Measurements from ENCODE around the gene ZBED3. TPM values are rescaled to one million over a fixed set of nuclear protein-coding genes. Genes with fewer than 3 reads are reported as not detected.

ZBED3 gene, protein sequence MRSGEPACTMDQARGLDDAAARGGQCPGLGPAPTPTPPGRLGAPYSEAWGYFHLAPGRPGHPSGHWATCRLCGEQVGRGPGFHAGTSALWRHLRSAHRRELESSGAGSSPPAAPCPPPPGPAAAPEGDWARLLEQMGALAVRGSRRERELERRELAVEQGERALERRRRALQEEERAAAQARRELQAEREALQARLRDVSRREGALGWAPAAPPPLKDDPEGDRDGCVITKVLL
- 0.44 and 1.5 TPM in 2 replicates for total RNA-seq

DNA sequence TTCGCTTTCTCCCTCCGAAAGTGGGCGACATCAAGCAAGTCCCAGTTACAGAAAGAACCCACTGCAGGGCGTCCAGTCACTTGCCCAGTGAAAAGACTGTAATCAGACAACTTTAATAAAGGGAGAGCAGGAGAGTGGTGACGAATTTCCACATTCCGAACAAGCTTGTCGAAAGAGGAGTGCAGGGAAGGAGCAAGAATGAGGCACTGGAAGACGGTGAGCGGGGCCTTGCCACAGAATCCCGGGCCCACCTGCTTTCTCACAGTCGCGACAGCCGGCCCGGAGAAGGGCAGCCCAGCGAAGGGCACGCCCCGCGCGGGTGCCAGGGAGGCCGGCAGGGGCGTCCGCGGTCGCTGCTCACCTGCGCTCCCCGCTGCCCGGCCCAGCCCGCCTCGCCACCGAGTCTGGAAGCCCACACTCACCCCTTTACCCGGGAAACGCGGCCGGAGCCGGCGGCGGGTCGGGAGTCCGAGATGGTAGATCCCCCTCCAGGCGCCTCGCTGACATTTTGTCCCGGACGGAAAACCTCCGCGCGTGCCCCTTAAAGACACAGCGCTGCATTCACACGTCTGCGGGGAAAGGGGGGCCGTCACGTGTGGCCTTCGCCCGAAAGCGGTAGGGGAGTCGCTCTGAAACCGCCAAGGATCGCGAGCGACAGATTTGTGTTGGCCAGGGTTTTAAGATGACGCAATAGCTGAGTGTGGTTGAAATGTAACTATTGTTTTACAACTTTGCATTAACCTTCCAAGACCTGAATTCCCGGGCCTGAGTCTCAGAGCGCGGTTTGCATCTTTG lies at the start of gene ZBED3:
TSS of gene ZBED3 (minus strand) at position 597 of the 795 bp plus-strand sequence. CDS start 9,407 bp downstream, outside the sequence.

DNA sequence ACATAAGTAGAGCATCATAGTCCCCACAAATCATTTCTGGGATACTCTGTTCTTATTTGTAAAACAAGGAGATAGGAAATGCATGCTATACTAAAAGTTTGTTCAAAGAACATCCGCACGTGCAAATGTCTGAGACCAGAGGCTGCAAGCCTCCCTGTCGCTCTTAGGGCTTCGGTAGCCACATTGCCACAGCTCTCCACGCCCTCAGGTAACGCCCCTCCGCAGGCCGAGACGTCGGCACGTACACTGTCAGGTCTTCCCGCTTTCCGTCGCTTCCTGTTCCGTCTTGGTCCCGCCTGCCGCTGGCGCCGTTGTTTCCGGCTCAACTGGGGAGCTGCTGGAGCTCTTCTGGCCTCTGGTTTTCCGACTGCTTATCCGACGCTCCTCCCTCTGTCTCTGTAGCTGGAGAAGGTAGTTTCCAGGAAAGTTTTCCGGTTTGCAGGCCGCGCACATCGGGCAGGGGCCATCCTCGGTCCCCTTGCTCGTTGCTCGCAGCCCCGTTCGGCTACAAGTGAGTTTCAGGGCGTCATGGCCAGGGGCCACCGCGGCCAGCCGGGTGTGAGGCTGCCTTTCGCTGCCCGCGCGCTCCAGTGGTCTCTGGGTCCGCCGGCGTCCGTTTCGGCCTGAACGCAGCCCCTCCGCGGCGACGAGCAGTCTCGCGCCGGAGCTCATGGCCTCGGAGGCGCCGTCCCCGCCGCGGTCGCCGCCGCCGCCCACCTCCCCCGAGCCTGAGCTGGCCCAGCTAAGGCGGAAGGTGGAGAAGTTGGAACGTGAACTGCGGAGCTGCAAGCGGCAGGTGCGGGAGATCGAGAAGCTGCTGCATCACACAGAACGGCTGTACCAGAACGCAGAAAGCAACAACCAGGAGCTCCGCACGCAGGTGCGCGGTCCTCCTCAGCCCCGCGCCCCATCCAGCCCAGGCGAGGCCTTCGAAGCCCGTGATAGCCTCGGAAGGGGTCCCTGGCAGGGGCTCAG lies 56.7 kb downstream of the ZBED3 start, which contains the start of gene AGGF1:
TSS of gene AGGF1 (plus strand) at position 308 of the 975 bp plus-strand sequence. CDS start at position 671, 363 bp downstream.

Other genes starting within 250 kb of the ZBED3 start
- gene S100Z, start 237.3 kb downstream of the ZBED3 start, total RNA-seq = not detected in 2 replicates
- 0.25 TPM in 1 of 2 replicates, not detected in the other for gene CRHBP, start 134.2 kb downstream of the ZBED3 start, total RNA-seq
- 31.2 and 31.3 TPM in 2 replicates for gene AGGF1, start 56.9 kb downstream of the ZBED3 start, total RNA-seq
- gene PDE8B, start 123.4 kb upstream of the ZBED3 start, total RNA-seq = 0.22 and 0.25 TPM in 2 replicates

All from uterine smooth muscle cell (primary cell).